ENCODE data around the gene RALY.
A peak's percentile ranks its signal among the peaks of the same experiment; 100 is the strongest.
"Not testable (repeated sequence)": the region's sequence is repeated elsewhere in the genome, so short reads cannot be mapped to it uniquely, and the experiment has no call there.

The RALY gene

GRCh38 chr20:34105978-34106675, 112.4 kb downstream of the RALY start:
- DNase-seq (ENCODE audit: low spot score), result no peak

- DNase-seq (ENCODE audit: low spot score), result no peak
Measured at GRCh38 chr20:34108616-34109174, 115.0 kb downstream of the RALY start.

GRCh38 chr20:34109442-34109841, 115.7 kb downstream of the RALY start:
- DNase-seq (ENCODE audit: low spot score), result no peak

GRCh38 chr20:34110025-34110744, 116.5 kb downstream of the RALY start:
- DNase-seq (ENCODE audit: low spot score), result peak; percentile 17

GRCh38 chr20:34110745-34111641, 117.3 kb downstream of the RALY start:
- DNase-seq (ENCODE audit: low spot score), result peak; percentile 52

GRCh38 chr20:34111702-34112599, 118.2 kb downstream of the RALY start, which contains the start of gene EIF2S2:
Gene EIF2S2 (minus strand): TSS chr20:34112243. CDS start chr20:34112110, 133 bp downstream.
- DNase-seq (ENCODE audit: low spot score), result peak; percentile 99

GRCh38 chr20:34112600-34113101, 118.9 kb downstream of the RALY start:
- peak; percentile 75 for DNase-seq (ENCODE audit: low spot score)

GRCh38 chr20:34114809-34115208, 121.1 kb downstream of the RALY start:
- no peak for DNase-seq (ENCODE audit: low spot score)

- DNase-seq (ENCODE audit: low spot score), result no peak
Measured at GRCh38 chr20:34115232-34115631, 121.5 kb downstream of the RALY start.

GRCh38 chr20:34120213-34120612, 126.5 kb downstream of the RALY start:
- no peak for DNase-seq (ENCODE audit: low spot score)

GRCh38 chr20:34122274-34122980, 128.7 kb downstream of the RALY start:
- DNase-seq (ENCODE audit: low spot score), result no peak

- no peak for DNase-seq (ENCODE audit: low spot score)
Measured at GRCh38 chr20:34123309-34123708, 129.6 kb downstream of the RALY start.

- DNase-seq (ENCODE audit: low spot score), result peak; percentile 61
Measured at GRCh38 chr20:34124469-34125249, 130.9 kb downstream of the RALY start.

GRCh38 chr20:34127792-34128191, 134.1 kb downstream of the RALY start:
- DNase-seq (ENCODE audit: low spot score), result no peak

- DNase-seq (ENCODE audit: low spot score), result peak; percentile 89
Measured at GRCh38 chr20:34129518-34130162, 135.9 kb downstream of the RALY start.

GRCh38 chr20:34131491-34131890, 137.8 kb downstream of the RALY start:
- no peak for DNase-seq (ENCODE audit: low spot score)

- DNase-seq (ENCODE audit: low spot score), result not testable (repeated sequence)
Measured at GRCh38 chr20:34132491-34132890, 138.8 kb downstream of the RALY start.

GRCh38 chr20:34132943-34133342, 139.2 kb downstream of the RALY start:
- not testable (repeated sequence) for DNase-seq (ENCODE audit: low spot score)

- DNase-seq (ENCODE audit: low spot score), result not testable (repeated sequence)
Measured at GRCh38 chr20:34133365-34133860, 139.7 kb downstream of the RALY start.
